Non-pigmented ciliary epithelial cell (primary cell): ENCODE data around the gene TSBP1.
"Not testable (repeated sequence)": the region's sequence is repeated elsewhere in the genome, so short reads cannot be mapped to it uniquely, and the experiment has no call there.

Source experiments
- DNase-seq: peaks from one replicate; pipeline ENCODE4 v3.0.0-alpha.2; 2010; ENCODE audit warnings: low read depth

Gene TSBP1

GRCh38 chr6:32375739-32376529, 4.2 kb upstream of the TSBP1 start:
- DNase-seq, result no peak

GRCh38 chr6:32371229-32371628, 474 bp downstream of the TSBP1 start:
- DNase-seq, result no peak

GRCh38 chr6:32370505-32370904, 1.2 kb downstream of the TSBP1 start:
- no peak for DNase-seq

GRCh38 chr6:32369660-32370059, 2.0 kb downstream of the TSBP1 start:
- peak; percentile 65 for DNase-seq

GRCh38 chr6:32367644-32368043, 4.1 kb downstream of the TSBP1 start:
- DNase-seq, result no peak

- not testable (repeated sequence) for DNase-seq
Measured at GRCh38 chr6:32359225-32359624, 12.5 kb downstream of the TSBP1 start.

- not testable (repeated sequence) for DNase-seq
Measured at GRCh38 chr6:32358548-32358947, 13.2 kb downstream of the TSBP1 start.

GRCh38 chr6:32355018-32355417, 16.7 kb downstream of the TSBP1 start:
- DNase-seq, result no peak

GRCh38 chr6:32353348-32353747, 18.4 kb downstream of the TSBP1 start:
- DNase-seq, result no peak

GRCh38 chr6:32340242-32340641, 31.5 kb downstream of the TSBP1 start:
- DNase-seq, result no peak

- DNase-seq, result no peak
Measured at GRCh38 chr6:32337186-32337805, 34.4 kb downstream of the TSBP1 start.

GRCh38 chr6:32332433-32332832, 39.3 kb downstream of the TSBP1 start:
- DNase-seq, result no peak

- no peak for DNase-seq
Measured at GRCh38 chr6:32329141-32329540, 42.6 kb downstream of the TSBP1 start.

GRCh38 chr6:32327103-32327502, 44.6 kb downstream of the TSBP1 start:
- DNase-seq, result no peak

GRCh38 chr6:32318501-32318900, 53.2 kb downstream of the TSBP1 start:
- DNase-seq, result no peak

- DNase-seq, result no peak
Measured at GRCh38 chr6:32317541-32317940, 54.2 kb downstream of the TSBP1 start.

GRCh38 chr6:32313964-32314363, 57.7 kb downstream of the TSBP1 start:
- DNase-seq, result no peak

- peak; percentile 14 for DNase-seq
Measured at GRCh38 chr6:32298632-32299336, 72.9 kb downstream of the TSBP1 start.

GRCh38 chr6:32294980-32295379, 76.7 kb downstream of the TSBP1 start:
- not testable (repeated sequence) for DNase-seq

- DNase-seq, result no peak
Measured at GRCh38 chr6:32294566-32294965, 77.1 kb downstream of the TSBP1 start.

GRCh38 chr6:32293695-32294094, 78.0 kb downstream of the TSBP1 start:
- no peak for DNase-seq

GRCh38 chr6:32291543-32291942, 80.2 kb downstream of the TSBP1 start:
- DNase-seq, result no peak

- no peak for DNase-seq
Measured at GRCh38 chr6:32290886-32291450, 80.7 kb downstream of the TSBP1 start.
